KBM-7 (cell line): ENCODE results near the gene CPNE5.
"Not testable (repeated sequence)": the region's sequence is repeated elsewhere in the genome, so short reads cannot be mapped to it uniquely, and the experiment has no call there.

Source experiments
- DNase-seq: peaks from one replicate; pipeline ENCODE4 v3.0.0-alpha.2; 2015
- in situ Hi-C: fragments of 300-500 bp; cut with MboI; formaldehyde crosslinking; loops from 2 replicates; pipeline ENCODE4 v1.14.3; 2020; ENCODE audit warnings: low sequenced_read_pairs, low pct_unique_long_range_greater_than_20kb, mixed read lengths

The CPNE5 gene

GRCh38 chr6:36821581-36822335 is 17.5 kb downstream of the CPNE5 start:
- in situ Hi-C loops: no loop called here
- DNase-seq: no peak

- no peak for DNase-seq
- in situ Hi-C loops: no loop called here
These were observed 18.3 kb downstream of the CPNE5 start for GRCh38 chr6:36820700-36821580.

DNA sequence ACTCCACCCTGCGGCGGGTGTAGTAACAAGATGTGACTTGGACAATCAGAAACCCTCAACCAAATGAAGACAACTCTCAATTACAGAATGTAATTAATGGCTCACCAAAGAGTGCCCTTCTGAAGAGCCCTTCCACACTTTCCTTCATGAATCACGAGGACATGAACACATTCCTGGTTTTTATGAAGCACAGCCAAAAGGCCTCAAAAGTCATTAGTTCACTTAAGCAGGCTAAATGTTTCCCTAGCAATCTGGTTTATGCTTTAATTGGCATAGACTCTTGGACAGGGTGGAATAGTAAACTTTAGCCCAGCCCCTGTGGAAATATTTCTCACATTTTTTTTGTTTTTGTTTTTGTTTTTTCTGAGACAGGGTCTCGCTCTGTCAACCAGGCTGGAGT is 20.5 kb downstream of the CPNE5 start:
- in situ Hi-C loops: no loop called here
- DNase-seq: no peak

GRCh38 chr6:36817847-36818246 is 21.4 kb downstream of the CPNE5 start:
- DNase-seq: no peak
- in situ Hi-C loops: no loop called here

- in situ Hi-C loops: no loop called here
- DNase-seq: no peak
These were observed 21.9 kb downstream of the CPNE5 start for GRCh38 chr6:36817176-36817817.

- no peak for DNase-seq
- in situ Hi-C loops: no loop called here
These were observed 23.1 kb downstream of the CPNE5 start for GRCh38 chr6:36815962-36816735.

DNA sequence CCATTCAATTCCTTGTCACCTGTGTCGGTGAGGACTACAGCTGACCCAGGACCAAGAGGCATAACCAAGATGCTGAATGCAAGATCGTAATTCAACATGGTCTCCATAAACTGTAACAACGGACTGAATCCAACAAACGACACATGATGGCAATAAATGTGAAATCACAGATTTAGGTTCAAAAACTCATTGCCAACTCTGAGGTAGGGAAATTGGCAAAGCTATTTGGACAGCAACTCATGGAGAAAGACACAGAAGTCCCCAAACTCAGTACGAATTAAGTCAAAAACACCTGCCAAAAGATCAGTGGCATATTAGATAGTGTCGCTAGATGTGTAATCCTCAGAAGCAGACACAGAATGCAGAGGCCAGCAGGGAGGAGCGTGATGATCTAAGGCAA is 25.0 kb downstream of the CPNE5 start:
- in situ Hi-C loops: no loop called here
- no peak for DNase-seq

GRCh38 chr6:36813526-36813925 is 25.7 kb downstream of the CPNE5 start:
- DNase-seq: no peak
- in situ Hi-C loops: no loop called here

GRCh38 chr6:36813047-36813446 is 26.2 kb downstream of the CPNE5 start:
- DNase-seq, in situ Hi-C loops: not testable (repeated sequence)

- no peak for DNase-seq
- in situ Hi-C loops: no loop called here
These were observed 29.1 kb downstream of the CPNE5 start for GRCh38 chr6:36809941-36810803.

GRCh38 chr6:36809156-36809555 is 30.1 kb downstream of the CPNE5 start:
- in situ Hi-C loops: no loop called here
- no peak for DNase-seq

- in situ Hi-C loops: no loop called here
These were observed 30.6 kb downstream of the CPNE5 start for GRCh38 chr6:36808634-36809033.

GRCh38 chr6:36807750-36808149 is 31.5 kb downstream of the CPNE5 start:
- no peak for DNase-seq
- in situ Hi-C loops: no loop called here

More at GRCh38 chr6:36808634-36809033, 30.6 kb downstream of the CPNE5 start:
- no peak for DNase-seq

DNA sequence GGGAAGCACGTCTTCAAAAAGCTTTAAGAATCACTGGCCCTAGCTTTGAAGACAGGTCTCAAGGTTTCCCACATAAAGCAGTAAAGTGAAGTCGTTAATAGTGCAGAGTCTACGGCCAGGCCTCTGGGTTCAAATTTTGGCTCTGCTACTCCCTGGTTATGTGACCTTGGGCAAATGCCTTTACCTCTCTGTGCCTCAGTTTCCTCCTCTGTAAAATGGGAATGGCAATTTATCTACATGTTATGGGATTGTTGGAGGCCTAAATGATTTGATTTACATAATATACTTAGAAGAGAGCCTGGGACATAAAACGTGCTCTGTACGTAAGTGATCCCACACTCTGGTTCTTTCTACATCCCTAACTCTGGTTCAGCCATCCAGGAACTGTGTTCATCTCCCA is 32.1 kb downstream of the CPNE5 start:
- in situ Hi-C loops: no loop called here
- DNase-seq: no peak

- no peak for DNase-seq
- in situ Hi-C loops: no loop called here
These were observed 33.3 kb downstream of the CPNE5 start for GRCh38 chr6:36805917-36806316.

DNA sequence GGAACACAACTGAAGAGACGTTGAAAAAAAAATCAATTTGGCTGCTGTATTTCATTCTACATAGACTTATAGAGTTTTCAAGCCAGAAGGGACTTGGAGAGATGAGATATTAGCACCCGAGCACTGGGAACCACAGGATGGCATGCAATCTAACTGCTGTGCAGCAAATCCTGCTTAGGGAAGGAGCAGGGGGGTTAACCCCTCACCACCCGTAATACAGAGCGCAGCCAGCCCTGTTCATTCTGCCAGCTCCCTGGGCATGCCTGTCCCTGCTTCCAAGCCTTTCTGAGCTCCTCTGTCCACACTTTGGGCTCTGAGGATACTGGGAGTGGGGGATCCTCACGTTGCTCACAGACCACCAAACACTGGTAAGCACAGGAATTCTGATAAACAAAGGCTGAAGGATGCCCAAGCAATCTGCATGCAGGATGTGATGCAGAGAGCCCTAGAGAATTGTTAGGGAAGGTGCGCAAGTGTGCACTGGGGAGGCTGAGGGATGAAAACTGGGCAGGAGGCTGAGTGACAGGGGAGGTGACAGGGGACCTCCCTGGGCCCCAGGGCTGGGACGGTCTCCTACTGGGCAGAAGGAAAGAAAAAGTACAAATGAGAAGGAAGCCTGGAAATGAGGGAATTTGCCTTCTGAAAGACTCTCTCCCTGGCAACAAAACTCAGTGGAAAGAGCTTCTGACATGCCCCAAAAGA is 34.0 kb downstream of the CPNE5 start:
- DNase-seq: no peak
- in situ Hi-C loops: no loop called here

GRCh38 chr6:36804563-36804962 is 34.7 kb downstream of the CPNE5 start:
- no peak for DNase-seq
- in situ Hi-C loops: no loop called here

DNA sequence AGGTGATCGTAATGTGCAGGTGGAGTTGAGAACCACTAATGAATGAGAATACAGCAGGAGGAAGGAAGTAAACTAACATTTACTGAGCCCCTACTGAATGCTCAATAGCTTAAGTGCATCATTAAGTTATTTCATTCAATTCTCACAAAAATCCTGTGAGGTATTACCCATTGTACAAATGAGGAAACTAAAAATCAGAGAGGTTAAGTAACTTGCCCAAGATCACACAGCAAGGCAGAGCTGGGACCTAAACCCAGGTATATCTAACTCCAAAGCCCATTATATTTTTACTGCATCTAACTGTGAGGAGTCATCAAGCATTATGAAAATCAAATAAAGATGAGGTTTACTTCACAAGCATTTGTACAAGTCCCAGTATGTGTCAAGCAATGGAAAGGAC is 35.3 kb downstream of the CPNE5 start:
- no peak for DNase-seq
- in situ Hi-C loops: no loop called here
